ENCODE results near the gene SNX11.

Gene SNX11

GRCh38 chr17:48162946-48163506, 55.5 kb downstream of the SNX11 start:
- Histone ChIP-seq H3K36me3 (replicated peaks) (no peaks in the 10 kb centered on the region), H3K27me3 (replicated peaks) (peaks cover 10% of the 10 kb centered on the region), H3K27ac (no peak overlapping the region), H3K4me3 (ENCODE audit: low read depth, low read length) (no peak overlapping the region)
- in situ Hi-C loops (cut with HindIII; ENCODE audit: low pct_ligation_motif_present, low sequenced_read_pairs), result no loop called here
- TF ChIP-seq CTCF (IDR thresholded peaks at IDR 0.05; ENCODE audit: low read depth, low read length, missing control alignments), result no peak
- DNase-seq, result no peak

GRCh38 chr17:48163809-48164208, 56.2 kb downstream of the SNX11 start:
- in situ Hi-C loops (cut with HindIII; ENCODE audit: low pct_ligation_motif_present, low sequenced_read_pairs), result no loop called here
- DNase-seq, result no peak
- peaks cover 17% of the 10 kb centered on the region for H3K27me3 ChIP-seq (replicated peaks)
- H3K27ac ChIP-seq, result no peak overlapping the region
- no peak for TF ChIP-seq CTCF (IDR thresholded peaks at IDR 0.05; ENCODE audit: low read depth, low read length, missing control alignments)
- H3K36me3 ChIP-seq (replicated peaks), result no peaks in the 10 kb centered on the region
- H3K4me3 ChIP-seq (ENCODE audit: low read depth, low read length), result no peak overlapping the region

- TF ChIP-seq CTCF (IDR thresholded peaks at IDR 0.05; ENCODE audit: low read depth, low read length, missing control alignments), result no peak
- no peak overlapping the region for H3K4me3 ChIP-seq (ENCODE audit: low read depth, low read length)
- H3K36me3 ChIP-seq (replicated peaks), result no peaks in the 10 kb centered on the region
- no peak for DNase-seq
- in situ Hi-C loops (cut with HindIII; ENCODE audit: low pct_ligation_motif_present, low sequenced_read_pairs), result no loop called here
- peaks cover 22% of the 10 kb centered on the region for H3K27me3 ChIP-seq (replicated peaks)
- H3K27ac ChIP-seq, result no peak overlapping the region
These were observed 62.4 kb downstream of the SNX11 start for GRCh38 chr17:48169926-48170325.
